SK-N-SH treated with all-trans-retinoic acid at 6 μM for 48 hours (cell line): Measurements from ENCODE around the gene PRDM10.
A peak's percentile ranks its signal among the peaks of the same experiment; 100 is the strongest.

Experiments used
- ATAC-seq: fragments of 200-7000 bp; cut with Tn5 transposase; 3 replicates; pipeline ENCODE4 v1.9.1; 2020; ENCODE audit warnings: mild to moderate bottlenecking, moderate library complexity
- ARNTL ChIP-seq: fragments of 450-650 bp; formaldehyde crosslinking; IDR thresholded peaks from 2 replicates; pipeline ENCODE4 v1.5.0; 2020; ENCODE audit warnings: low read depth, mild to moderate bottlenecking, moderate library complexity, borderline replicate concordance
- BACH2 ChIP-seq: fragments of 250-450 bp; sonication (Bioruptor Pico); IDR thresholded peaks from 2 replicates; pipeline ENCODE4 v1.9.0; 2021; ENCODE audit warnings: mild to moderate bottlenecking, borderline replicate concordance
- CREB5 ChIP-seq: fragments of 250-450 bp; sonication (Bioruptor Pico); IDR thresholded peaks from 2 replicates; pipeline ENCODE4 v1.5.1; 2020; ENCODE audit warnings: low read depth, mild to moderate bottlenecking, moderate library complexity
- CSDC2 ChIP-seq: fragments of 250-450 bp; sonication (Bioruptor Pico); IDR thresholded peaks from 2 replicates; pipeline ENCODE4 v1.5.0; 2020; ENCODE audit warnings: mild to moderate bottlenecking, moderate library complexity
- CSRNP3 ChIP-seq: fragments of 250-450 bp; sonication (Bioruptor Pico); IDR thresholded peaks from 2 replicates; pipeline ENCODE4 v1.5.1; 2021; ENCODE audit warnings: mild to moderate bottlenecking, moderate library complexity
- ESRRG ChIP-seq: fragments of 250-450 bp; sonication (Bioruptor Pico); IDR thresholded peaks from 2 replicates; pipeline ENCODE4 v1.6.1; 2021; ENCODE audit warnings: mild to moderate bottlenecking
- GLIS3 ChIP-seq: fragments of 250-450 bp; sonication (Bioruptor Pico); IDR thresholded peaks from 2 replicates; pipeline ENCODE4 v1.5.0; 2020; ENCODE audit warnings: mild to moderate bottlenecking, moderate library complexity
- ISL1 ChIP-seq: fragments of 250-450 bp; sonication (Bioruptor Pico); IDR thresholded peaks from 2 replicates; pipeline ENCODE4 v2.1.2; 2022; ENCODE audit warnings: mild to moderate bottlenecking, moderate library complexity
- OSR1 ChIP-seq: fragments of 250-450 bp; sonication (Bioruptor Pico); IDR thresholded peaks from 2 replicates; pipeline ENCODE4 v1.8.0; 2022; ENCODE audit warnings: moderate library complexity, mild to moderate bottlenecking, inconsistent platforms
- PATZ1 ChIP-seq: fragments of 250-450 bp; sonication (Bioruptor Pico); IDR thresholded peaks from 2 replicates; pipeline ENCODE4 v1.8.0; 2020; ENCODE audit warnings: mild to moderate bottlenecking, moderate library complexity, borderline replicate concordance
- POU6F1 ChIP-seq: fragments of 250-450 bp; sonication (Bioruptor Pico); IDR thresholded peaks from 2 replicates; pipeline ENCODE4 v1.8.0; 2021; ENCODE audit warnings: low read depth, mild to moderate bottlenecking, moderate library complexity, borderline replicate concordance
- PPARA ChIP-seq: fragments of 250-450 bp; sonication (Bioruptor Pico); IDR thresholded peaks from 2 replicates; pipeline ENCODE4 v1.5.0; 2020; ENCODE audit warnings: mild to moderate bottlenecking, borderline replicate concordance
- SNAI2 ChIP-seq: fragments of 250-450 bp; sonication (Bioruptor Pico); IDR thresholded peaks from 2 replicates; pipeline ENCODE4 v1.5.0; 2020; ENCODE audit warnings: mild to moderate bottlenecking, moderate library complexity
- TOX ChIP-seq: fragments of 250-450 bp; sonication (Bioruptor Pico); IDR thresholded peaks from 2 replicates; pipeline ENCODE4 v1.8.0; 2021; ENCODE audit warnings: mild to moderate bottlenecking, moderate library complexity, borderline replicate concordance
- TSHZ2 ChIP-seq: fragments of 250-450 bp; sonication (Bioruptor Pico); IDR thresholded peaks from 2 replicates; pipeline ENCODE4 v1.5.0; 2020; ENCODE audit warnings: mild to moderate bottlenecking, moderate library complexity
- ZFP3 ChIP-seq: fragments of 250-450 bp; sonication (Bioruptor Pico); IDR thresholded peaks from 2 replicates; pipeline ENCODE4 v1.5.0; 2020; ENCODE audit warnings: mild to moderate bottlenecking, moderate library complexity
- ZFP30 ChIP-seq: fragments of 450-650 bp; formaldehyde crosslinking; IDR thresholded peaks from 2 replicates; pipeline ENCODE4 v1.5.0; 2022; ENCODE audit warnings: mild to moderate bottlenecking, moderate library complexity
- ZNF565 ChIP-seq: fragments of 450-650 bp; formaldehyde crosslinking; conservative IDR thresholded peaks from 2 replicates; pipeline ENCODE4 v1.5.0; 2020; ENCODE audit warnings: low read depth, mild to moderate bottlenecking, moderate library complexity
- ZNF70 ChIP-seq: fragments of 450-650 bp; formaldehyde crosslinking; IDR thresholded peaks from 2 replicates; pipeline ENCODE4 v1.5.0; 2020; ENCODE audit warnings: mild to moderate bottlenecking, moderate library complexity
- ZNF8 ChIP-seq: fragments of 450-650 bp; formaldehyde crosslinking; IDR thresholded peaks from 2 replicates; pipeline ENCODE4 v1.5.0; 2020; ENCODE audit warnings: mild to moderate bottlenecking, moderate library complexity

Gene PRDM10

GRCh38 chr11:129865701-129866100 is 136.9 kb downstream of the PRDM10 start:
- no peak for TF ChIP-seq GLIS3 (CRISPR knock-in tag)
- no peak for TF ChIP-seq CREB5 (CRISPR knock-in tag)
- no peak for TF ChIP-seq ZFP30
- no peak for TF ChIP-seq PATZ1
- TF ChIP-seq, all 23 proteins: peak for 0
- no peak for ATAC-seq

GRCh38 chr11:129864811-129865210 is 137.8 kb downstream of the PRDM10 start:
- TF ChIP-seq POU6F1 (CRISPR knock-in tag) (no peak), ZNF565 (CRISPR knock-in tag) (no peak), CSDC2 (no peak), ZNF8 (CRISPR knock-in tag) (no peak), GLIS3 (CRISPR knock-in tag) (no peak), PPARA (CRISPR knock-in tag) (no peak), OSR1 (CRISPR knock-in tag) (no peak), ZFP3 (CRISPR knock-in tag) (no peak)
- ATAC-seq = no peak

- ATAC-seq = peak; percentile 98
- TF ChIP-seq ISL1 = peak; percentile 83
- no peak for TF ChIP-seq ZFP3 (CRISPR knock-in tag)
These were observed 140.7 kb downstream of the PRDM10 start for GRCh38 chr11:129861702-129862522.

GRCh38 chr11:129856036-129856435 is 146.6 kb downstream of the PRDM10 start:
- no peak for ATAC-seq
- TF ChIP-seq TOX (CRISPR knock-in tag) (no peak), PPARA (CRISPR knock-in tag) (no peak), ZNF565 (CRISPR knock-in tag) (no peak), ARNTL (CRISPR knock-in tag) (no peak), ZNF70 (CRISPR knock-in tag) (no peak), SNAI2 (CRISPR knock-in tag) (no peak), OSR1 (CRISPR knock-in tag) (no peak), ISL1 (no peak)

GRCh38 chr11:129855086-129855485 is 147.5 kb downstream of the PRDM10 start:
- no peak; the same call in 2 of the 3 replicates for ATAC-seq
- TF ChIP-seq TSHZ2 (CRISPR knock-in tag) = no peak
- no peak for TF ChIP-seq ZNF70 (CRISPR knock-in tag)
- TF ChIP-seq PPARA (CRISPR knock-in tag) = no peak
- no peak for TF ChIP-seq POU6F1 (CRISPR knock-in tag)
- TF ChIP-seq CSRNP3 = no peak
- TF ChIP-seq BACH2 = no peak
- TF ChIP-seq ESRRG (CRISPR knock-in tag) = no peak
- TF ChIP-seq ARNTL (CRISPR knock-in tag) = no peak
- no peak for TF ChIP-seq ZFP30
- TF ChIP-seq OSR1 (CRISPR knock-in tag) = no peak
- no peak for TF ChIP-seq GLIS3 (CRISPR knock-in tag)
- TF ChIP-seq PATZ1 = no peak
- TF ChIP-seq CSDC2 = no peak
